B cell (primary cell): ENCODE measurements around the gene RXFP2. TPM values are rescaled to one million over a fixed set of nuclear protein-coding genes. Genes with fewer than 3 reads are reported as not detected.

Experiments
- ATAC-seq: fragments of 200-7000 bp; cut with Tn5 transposase; one replicate; pipeline ENCODE4 v1.10.0; 2021; ENCODE audit warnings: low read depth, mild to moderate bottlenecking, moderate number of reproducible peaks, moderate library complexity
- CTCF ChIA-PET: fragments of 350-600 bp; sonication (Branson Sonifier 250); formaldehyde crosslinking; loops from one replicate; lab custom pipeline; 2021; ENCODE audit warnings: antibody characterized with exemption, inconsistent platforms; lab: Charles Lee
- POLR2A ChIA-PET: fragments of 350-600 bp; sonication (Branson Sonifier 250); formaldehyde crosslinking; loops from one replicate; lab custom pipeline; 2021; ENCODE audit warnings: antibody characterized with exemption; lab: Charles Lee
- DNase-seq: peaks from one replicate; pipeline ENCODE4 v3.0.0; 2013
- H2AFZ ChIP-seq: 2 replicates; pipeline ENCODE4 v1.6.1; 2012; ENCODE audit warnings: mild to moderate bottlenecking, low read depth, low read length; ENCODE audit not compliant: insufficient read depth, poor library complexity, severe bottlenecking
- H3K27ac ChIP-seq, 2 donors: 1 replicate in 1 of 2; 2 replicates in 1 of 2; pipeline ENCODE4 v1.5.1; 2012 to 2013; ENCODE audit warnings: low read length in 2 of 2, mild to moderate bottlenecking in 2 of 2, moderate library complexity in 1 of 2
- H3K27me3 ChIP-seq, 4 experiments: fragments of 200-600 bp in 1 of 4; sonication (generic) in 1 of 4; replicated peaks in 1 of 4; 1 replicate in 2 of 4; 2 replicates in 2 of 4; pipeline versions ENCODE4 v1.6.1 to v1.7.0; 2013 to 2016; ENCODE audit warnings: low read length in 3 of 4, mild to moderate bottlenecking in 2 of 4, mixed read lengths in 1 of 4, moderate library complexity in 1 of 4; ENCODE audit not compliant: insufficient read depth in 4 of 4, control insufficient read depth in 3 of 4; ENCODE audit errors: control extremely low read depth in 1 of 4
- H3K36me3 ChIP-seq, 2 experiments: replicated peaks in 1 of 2; 1 replicate in 1 of 2; 2 replicates in 1 of 2; pipeline versions ENCODE4 v1.6.1 to v1.7.1; 2013; ENCODE audit warnings: low read length in 1 of 2; ENCODE audit not compliant: insufficient read depth in 2 of 2, control insufficient read depth in 1 of 2; ENCODE audit errors: control extremely low read depth in 1 of 2, extremely low read depth in 1 of 2
- H3K4me1 ChIP-seq, 2 donors: fragments of 200-600 bp in 1 of 2; sonication (generic) in 1 of 2; 1 replicate in 1 of 2; 2 replicates in 1 of 2; pipeline versions ENCODE4 v1.5.1 to v1.6.1; 2013 to 2017; ENCODE audit warnings: low read length in 2 of 2; ENCODE audit not compliant: control insufficient read depth in 2 of 2, insufficient read depth in 2 of 2
- H3K4me2 ChIP-seq: replicated peaks from 2 replicates; pipeline ENCODE3; 2012; ENCODE audit warnings: mild to moderate bottlenecking, low read depth, low read length; ENCODE audit not compliant: poor library complexity, severe bottlenecking
- H3K4me3 ChIP-seq, 5 experiments: fragments of 200-600 bp in 1 of 5; sonication (generic) in 1 of 5; 1 replicate in 3 of 5; 2 replicates in 2 of 5; pipeline versions ENCODE4 v1.5.1 to v1.7.0; 2011 to 2016; ENCODE audit warnings: low read length in 4 of 5, mild to moderate bottlenecking in 4 of 5, low read depth in 2 of 5, control low read depth in 1 of 5, moderate library complexity in 1 of 5; ENCODE audit not compliant: insufficient read depth in 1 of 5; ENCODE audit errors: control extremely low read depth in 1 of 5, extremely low read depth in 1 of 5
- H3K79me2 ChIP-seq: fragments of 200-600 bp; sonication (generic); one replicate; pipeline ENCODE4 v1.6.0; 2016; ENCODE audit warnings: low read length; ENCODE audit not compliant: control insufficient read depth, insufficient read depth
- H3K9ac ChIP-seq: fragments of 200-600 bp; sonication (generic); 2 replicates; pipeline ENCODE4 v1.6.1; 2017; ENCODE audit warnings: mild to moderate bottlenecking, low read length, moderate library complexity
- H3K9me3 ChIP-seq, 3 donors: one replicate each; pipeline versions ENCODE4 v1.6.1 to v1.7.1; 2013; ENCODE audit warnings: low read length in 2 of 3; ENCODE audit not compliant: control insufficient read depth in 2 of 3, insufficient read depth in 1 of 3; ENCODE audit errors: control extremely low read depth in 1 of 3
- H4K20me1 ChIP-seq: 2 replicates; pipeline ENCODE4 v1.6.0; 2012; ENCODE audit warnings: mild to moderate bottlenecking, low read length; ENCODE audit not compliant: insufficient read depth, control insufficient read depth, poor library complexity, severe bottlenecking
- H3K27ac Mint-ChIP-seq: one replicate; pipeline ENCODE4 v1.8.0; 2021; ENCODE audit warnings: mixed read lengths
- H3K27me3 Mint-ChIP-seq: one replicate; pipeline ENCODE4 v1.8.0; 2021; ENCODE audit warnings: mixed read lengths
- H3K4me1 Mint-ChIP-seq: one replicate; pipeline ENCODE4 v1.8.0; 2021; ENCODE audit warnings: mixed read lengths
- H3K4me3 Mint-ChIP-seq: one replicate; pipeline ENCODE4 v1.8.0; 2021; ENCODE audit warnings: mixed read lengths
- H3K9me3 Mint-ChIP-seq: one replicate; pipeline ENCODE4 v1.8.0; 2022; ENCODE audit warnings: mixed read lengths; ENCODE audit not compliant: insufficient read depth
- EZH2 ChIP-seq: IDR thresholded peaks from 2 replicates; pipeline ENCODE4 v1.6.1; 2012; ENCODE audit warnings: borderline replicate concordance, low read depth, mild to moderate bottlenecking, moderate library complexity, low read length; ENCODE audit not compliant: insufficient read depth, poor library complexity, severe bottlenecking
- WGBS: methylation state at CpG from one replicate; pipeline ENCODE4 v1.1.5; 2013; ENCODE audit warnings: missing lambda C conversion rate; ENCODE audit not compliant: insufficient coverage; 5-methylcytosine and 5-hydroxymethylcytosine counted together
- intact Hi-C: fragments of 100-400 bp; cut with micrococcal nuclease; formaldehyde crosslinking; loops from one replicate; pipeline ENCODE4 v1.10.0; 2022
- polyA plus RNA-seq: library from polyadenylated mRNA; depleted of rRNA; stranded (reverse); fragments of >200 nt; gene quantifications from 2 replicates; pipeline ENCODE4 v1.2.3, GENCODE V29; 2012
- total RNA-seq, 2 donors: library from RNA; stranded (reverse); fragments of 120-200 nt in 1 of 2; gene quantifications; 1 replicate in 1 of 2; 2 replicates in 1 of 2; pipeline versions ENCODE4 v1.2.3 to v1.2.4, GENCODE V29; 2013 to 2022
- TF ChIP-seq, protein P1 (sequence below): fragments of 200-600 bp; IDR thresholded peaks from one replicate; pipeline ENCODE4 v1.8.0; 2022; ENCODE audit warnings: antibody characterized with exemption, mild to moderate bottlenecking

RXFP2 gene
- total and polyA plus RNA-seq, 2 donors (not counting 1 experiment from before 2014, with no cell fraction given) = not detected

DNA sequence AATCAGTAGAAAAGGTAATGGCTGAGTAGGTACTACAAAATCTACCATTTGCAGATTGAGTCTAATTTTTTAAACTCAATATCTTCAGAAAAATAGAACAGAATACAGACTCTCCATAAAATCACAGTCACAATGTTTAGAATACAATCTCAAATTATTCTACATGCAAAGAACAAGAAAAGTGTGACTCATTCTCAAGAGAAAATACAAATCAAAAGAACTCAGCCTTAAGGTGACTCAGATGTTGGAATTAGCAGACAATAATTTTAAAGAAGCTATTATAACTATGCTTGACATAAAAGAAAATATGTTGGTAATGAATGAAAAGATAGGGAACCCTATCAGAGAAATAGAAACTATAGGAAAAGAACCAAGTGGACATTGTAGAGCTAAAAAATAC is 78.9 kb downstream of the RXFP2 start:
- intact Hi-C loops = no loop called here
- Histone ChIP-seq H3K4me2 (no peak overlapping the region), H3K27me3 (no peaks in the 10 kb centered on the region), H3K9ac (no peak overlapping the region), H3K4me1 (no peaks in the 10 kb centered on the region), H2AFZ (no peak overlapping the region), H3K4me3 (no peak overlapping the region), H3K36me3 (no peaks in the 10 kb centered on the region), H3K27ac (no peak overlapping the region), H3K79me2 (no peaks in the 10 kb centered on the region), H4K20me1 (no peaks in the 10 kb centered on the region), H3K9me3 (peaks cover 10 to 12% (median 12%) of the 10 kb centered on the region in 3 donors)
- no peak for ATAC-seq
- no peak for DNase-seq
- Mint-ChIP-seq H3K27ac (no peak overlapping the region), H3K4me3 (no peak overlapping the region), H3K4me1 (no peaks in the 10 kb centered on the region), H3K27me3 (no peaks in the 10 kb centered on the region), H3K9me3 (peaks cover 13% of the 10 kb centered on the region)
- CTCF ChIA-PET = no interaction called here
- TF ChIP-seq EZH2 = no peak
- TF ChIP-seq, protein P1, sequence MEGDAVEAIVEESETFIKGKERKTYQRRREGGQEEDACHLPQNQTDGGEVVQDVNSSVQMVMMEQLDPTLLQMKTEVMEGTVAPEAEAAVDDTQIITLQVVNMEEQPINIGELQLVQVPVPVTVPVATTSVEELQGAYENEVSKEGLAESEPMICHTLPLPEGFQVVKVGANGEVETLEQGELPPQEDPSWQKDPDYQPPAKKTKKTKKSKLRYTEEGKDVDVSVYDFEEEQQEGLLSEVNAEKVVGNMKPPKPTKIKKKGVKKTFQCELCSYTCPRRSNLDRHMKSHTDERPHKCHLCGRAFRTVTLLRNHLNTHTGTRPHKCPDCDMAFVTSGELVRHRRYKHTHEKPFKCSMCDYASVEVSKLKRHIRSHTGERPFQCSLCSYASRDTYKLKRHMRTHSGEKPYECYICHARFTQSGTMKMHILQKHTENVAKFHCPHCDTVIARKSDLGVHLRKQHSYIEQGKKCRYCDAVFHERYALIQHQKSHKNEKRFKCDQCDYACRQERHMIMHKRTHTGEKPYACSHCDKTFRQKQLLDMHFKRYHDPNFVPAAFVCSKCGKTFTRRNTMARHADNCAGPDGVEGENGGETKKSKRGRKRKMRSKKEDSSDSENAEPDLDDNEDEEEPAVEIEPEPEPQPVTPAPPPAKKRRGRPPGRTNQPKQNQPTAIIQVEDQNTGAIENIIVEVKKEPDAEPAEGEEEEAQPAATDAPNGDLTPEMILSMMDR = no peak
- POLR2A ChIA-PET = no interaction called here

DNA sequence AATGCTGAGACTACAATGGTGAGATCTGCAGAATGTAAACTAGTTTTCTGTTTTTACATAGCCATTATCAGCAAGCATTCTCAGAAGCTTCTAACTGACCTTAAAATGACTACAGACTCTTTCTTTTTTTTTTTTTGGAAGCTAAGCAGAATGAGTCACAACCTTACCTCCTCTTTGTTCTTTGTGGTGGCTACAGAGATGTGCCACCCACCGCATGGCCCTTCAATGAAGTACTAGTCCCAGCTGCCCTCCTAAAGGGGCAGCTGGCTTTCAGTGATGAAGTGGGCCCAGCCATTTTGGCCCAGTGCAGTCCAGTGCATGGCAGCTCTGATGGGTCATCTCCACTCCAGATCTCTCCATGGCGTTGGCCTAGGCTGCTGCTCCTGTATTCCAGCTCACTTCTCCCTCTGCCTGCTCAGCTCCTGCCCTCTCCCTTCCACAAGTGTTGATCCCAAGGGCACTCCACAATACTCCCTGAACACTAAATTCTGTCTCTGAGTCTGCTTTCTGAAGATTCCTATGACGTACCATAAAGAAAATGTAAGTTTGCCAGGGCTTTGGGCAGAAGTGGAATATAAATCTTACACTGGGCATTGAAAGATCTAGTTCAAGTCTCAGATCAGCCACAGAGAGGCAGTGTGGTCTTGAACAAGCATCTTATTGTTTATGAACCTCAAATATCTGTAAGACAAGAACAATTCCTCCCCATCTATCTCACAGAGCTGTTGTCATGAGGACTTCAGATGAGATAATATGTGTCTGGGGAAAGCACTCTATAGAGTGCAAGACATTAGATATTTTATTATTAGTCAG is 85.6 kb downstream of the RXFP2 start:
- H3K27ac ChIP-seq = no peak overlapping the region
- no peaks in the 10 kb centered on the region for H3K27me3 ChIP-seq
- H3K4me1 ChIP-seq = no peaks in the 10 kb centered on the region
- WGBS = 88% methylated on average over 2 of the region's 3 CpGs
- H3K4me3 ChIP-seq = no peak overlapping the region
- H4K20me1 ChIP-seq = no peaks in the 10 kb centered on the region
- no peaks in the 10 kb centered on the region for H3K36me3 ChIP-seq
- no peaks in the 10 kb centered on the region for H3K9me3 ChIP-seq
- Mint-ChIP-seq H3K9me3 (no peaks in the 10 kb centered on the region), H3K27ac (no peak overlapping the region), H3K4me1 (no peaks in the 10 kb centered on the region), H3K27me3 (peaks cover 3% of the 10 kb centered on the region), H3K4me3 (no peak overlapping the region)
- DNase-seq (no peak), ATAC-seq (no peak)
- no peak overlapping the region for H3K9ac ChIP-seq
- no peak overlapping the region for H2AFZ ChIP-seq
- no peak overlapping the region for H3K4me2 ChIP-seq
- intact Hi-C loops = no loop called here
- TF ChIP-seq EZH2 = no peak
- TF ChIP-seq, protein P1 = no peak
- ChIA-PET POLR2A (no interaction called here), CTCF (interaction anchor here (1.5 kb wide), 1 partner anchor 85 kb away, joined by 3 read pairs; no protein-coding TSS in a partner anchor)
- H3K79me2 ChIP-seq = no peaks in the 10 kb centered on the region
